GM18526 (cell line): Measurements from ENCODE around the gene KLHL11.

ENCODE experiments used
- POLR2A ChIP-seq: IDR thresholded peaks from 3 replicates; pipeline ENCODE4 v1.6.1; 2011; ENCODE audit not compliant: insufficient read length; ENCODE audit errors: extremely low read depth

KLHL11 gene

GRCh38 chr17:41821776-41822175 is 43.4 kb downstream of the KLHL11 start:
- TF ChIP-seq POLR2A: no peak

- no peak for TF ChIP-seq POLR2A
Observed at GRCh38 chr17:41818024-41818423, 47.2 kb downstream of the KLHL11 start.

DNA sequence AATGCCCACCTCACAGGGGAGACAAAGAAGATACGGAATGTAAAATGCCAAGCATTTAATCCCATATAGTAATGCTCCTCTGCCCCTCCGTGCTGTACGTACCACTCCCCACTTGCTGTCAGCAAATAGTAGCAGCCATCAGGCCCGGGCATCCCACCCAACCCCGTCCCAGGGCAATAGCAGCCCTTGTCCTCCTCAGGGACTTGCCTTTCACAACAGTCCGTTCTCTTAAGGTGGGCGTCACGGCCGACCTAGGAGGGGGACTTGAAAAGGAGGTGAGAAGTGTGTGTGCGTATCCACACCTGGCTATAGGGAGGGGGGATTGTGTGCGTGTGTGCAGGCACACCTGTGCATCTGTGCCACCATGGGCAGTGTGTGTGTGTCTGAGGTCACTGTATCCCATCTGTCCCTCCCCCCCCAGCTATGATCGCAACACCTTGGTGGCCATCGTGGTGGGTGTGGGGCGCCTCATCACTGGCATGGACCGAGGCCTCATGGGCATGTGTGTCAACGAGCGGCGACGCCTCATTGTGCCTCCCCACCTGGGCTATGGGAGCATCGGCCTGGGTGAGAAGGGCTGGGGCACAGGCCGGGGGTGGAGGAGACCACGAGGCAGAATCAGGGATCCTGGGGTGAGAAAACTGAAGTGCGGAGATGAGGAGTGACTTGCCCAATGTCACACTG is 48.4 kb downstream of the KLHL11 start:
- TF ChIP-seq POLR2A: no peak

DNA sequence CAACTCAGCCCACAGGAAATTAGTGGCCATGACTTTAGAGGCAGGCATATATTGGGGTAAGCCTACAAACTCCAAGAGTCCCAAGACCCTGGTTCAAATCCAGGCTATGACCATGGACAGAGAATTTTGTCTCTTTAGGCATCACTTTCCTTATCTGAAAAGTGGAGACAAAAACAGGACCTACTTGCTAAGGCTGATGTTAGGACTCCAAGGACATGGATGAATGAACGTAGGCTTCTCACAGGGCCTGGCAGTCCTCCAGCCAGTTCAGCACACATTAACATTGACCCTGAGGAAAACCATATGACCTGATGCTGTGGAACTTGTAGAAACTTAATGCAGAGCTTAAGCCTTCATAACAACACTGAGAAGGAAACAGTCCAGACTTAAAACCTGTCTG is 51.0 kb downstream of the KLHL11 start:
- TF ChIP-seq POLR2A: no peak

- no peak for TF ChIP-seq POLR2A
Observed at GRCh38 chr17:41813699-41814124, 51.5 kb downstream of the KLHL11 start.

- TF ChIP-seq POLR2A: no peak
Observed at GRCh38 chr17:41813152-41813680, 52.0 kb downstream of the KLHL11 start.

DNA sequence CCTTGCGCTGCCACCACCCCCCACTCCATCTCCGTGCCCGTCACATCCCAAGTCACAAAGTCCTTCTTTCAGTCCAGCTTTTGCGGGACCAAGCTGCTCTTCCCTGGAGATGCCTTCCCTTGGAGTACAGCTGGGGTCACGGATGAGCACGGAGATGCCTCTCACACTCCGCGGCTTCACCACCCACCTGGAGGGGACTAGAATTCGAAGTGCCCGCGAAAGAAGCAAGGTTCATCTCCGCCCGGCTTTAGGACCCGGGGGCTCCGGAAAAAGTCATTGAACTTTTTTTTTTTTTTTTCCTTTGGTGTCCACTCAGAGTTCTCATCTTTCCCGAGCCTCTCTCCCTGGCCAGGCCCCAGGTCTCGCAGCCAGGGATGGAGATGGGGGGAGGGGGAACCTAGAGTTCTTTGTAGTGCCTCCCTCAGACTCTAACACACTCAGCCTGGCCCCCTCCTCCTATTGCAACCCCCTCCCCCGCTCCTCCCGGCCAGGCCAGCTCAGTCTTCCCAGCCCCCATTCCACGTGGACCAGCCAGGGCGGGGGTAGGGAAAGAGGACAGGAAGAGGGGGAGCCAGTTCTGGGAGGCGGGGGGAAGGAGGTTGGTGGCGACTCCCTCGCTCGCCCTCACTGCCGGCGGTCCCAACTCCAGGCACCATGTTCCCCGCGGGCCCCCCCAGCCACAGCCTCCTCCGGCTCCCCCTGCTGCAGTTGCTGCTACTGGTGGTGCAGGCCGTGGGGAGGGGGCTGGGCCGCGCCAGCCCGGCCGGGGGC is 52.7 kb downstream of the KLHL11 start, which contains the start of gene FKBP10:
TSS of gene FKBP10 (plus strand) at position 624 of the 771 bp plus-strand sequence. CDS start at position 655, 31 bp downstream.
- no peak for TF ChIP-seq POLR2A

DNA sequence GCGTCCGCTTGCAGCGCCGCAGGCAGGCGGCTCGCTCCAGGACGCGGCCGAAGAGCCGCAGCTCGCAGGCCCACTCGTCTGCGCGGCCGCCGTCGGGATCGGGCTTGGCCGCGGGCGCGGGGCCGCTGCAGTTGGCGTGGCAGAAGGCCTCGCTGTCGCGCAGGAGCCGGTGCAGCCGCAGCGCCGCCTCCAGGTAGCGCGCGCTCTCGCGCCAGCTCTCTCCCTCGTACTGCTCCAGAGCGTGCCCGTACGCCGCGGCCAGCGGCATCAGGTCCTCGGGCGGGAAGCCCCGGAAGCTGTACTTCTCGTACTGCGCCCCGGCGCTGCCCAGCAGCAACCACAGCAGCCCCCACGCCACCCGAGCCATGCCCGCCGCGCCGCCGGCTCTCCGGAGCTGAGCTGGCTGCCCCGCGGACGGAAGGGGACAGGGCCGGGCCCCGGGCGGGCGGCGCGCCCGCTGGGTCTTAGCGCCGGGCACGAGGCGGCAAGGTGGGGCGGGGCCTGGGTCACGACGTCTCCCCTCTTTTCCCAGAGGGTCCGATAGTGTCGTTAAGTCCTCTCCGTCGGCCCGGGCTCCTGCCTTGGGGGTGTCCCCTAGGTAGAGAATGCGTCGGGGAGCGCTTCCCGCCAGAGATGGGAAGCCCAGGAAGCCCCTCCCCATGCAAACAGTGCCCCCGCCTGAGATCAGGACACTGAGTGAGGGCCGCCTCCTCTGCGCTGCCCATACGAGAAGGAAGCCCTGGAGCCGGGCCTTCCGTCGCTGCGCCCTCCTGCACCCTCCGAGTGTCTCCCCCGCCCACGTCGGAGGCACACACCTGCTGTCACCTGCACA is 53.5 kb downstream of the KLHL11 start, which contains the start of gene P3H4:
TSS of gene P3H4 (minus strand) at position 401 of the 832 bp plus-strand sequence. CDS start at position 367, 34 bp downstream.
- TF ChIP-seq POLR2A: no peak

GRCh38 chr17:41810659-41811548 is 54.3 kb downstream of the KLHL11 start:
- no peak for TF ChIP-seq POLR2A

- TF ChIP-seq POLR2A: no peak
Observed at GRCh38 chr17:41806685-41807445, 58.4 kb downstream of the KLHL11 start.
